H1 (cell line): ENCODE data around the gene CLTCL1. TPM values are rescaled to one million over a fixed set of nuclear protein-coding genes. Genes with fewer than 3 reads are reported as not detected.

ENCODE experiments used
- HDAC6 ChIP-seq: IDR thresholded peaks from one replicate; pipeline ENCODE4 v1.7.1; 2012; ENCODE audit warnings: low read depth, mild to moderate bottlenecking, inconsistent platforms, low read length, moderate library complexity
- JUN ChIP-seq: IDR thresholded peaks from 2 replicates; pipeline ENCODE4 v1.6.1; 2011; ENCODE audit warnings: low read depth, mild to moderate bottlenecking, improper control_type of control experiment, low read length
- SIN3A ChIP-seq, 2 experiments: IDR thresholded peaks in 1 of 2; conservative IDR thresholded peaks in 1 of 2; 2 replicates each; pipeline ENCODE4 v1.6.1; 2011 to 2012; ENCODE audit warnings: low read length in 2 of 2, improper control_type of control experiment in 1 of 2, low read depth in 1 of 2, mild to moderate bottlenecking in 1 of 2
- polyA plus RNA-seq, 7 experiments: library from polyadenylated mRNA; depleted of rRNA in 3 of 7; stranded (reverse) in 5 of 7; unstranded in 2 of 7; fragments of >200 nt in 5 of 7; fragments of 200-250 nt in 2 of 7; gene quantifications; 1 replicate in 5 of 7; 2 replicates in 1 of 7; 4 replicates in 1 of 7; pipeline versions ENCODE4 v1.2.1 to v1.2.3, GENCODE V29; 2011 to 2013; ENCODE audit warnings: missing spikeins in 2 of 7, mixed read lengths in 2 of 7
- total RNA-seq: library from RNA; stranded (reverse); fragmentation: NEBNext Ultra II Directional; extraction: Animal tissue kit (Norgen Biotek cat#: 25700); gene quantifications from 2 replicates; pipeline ENCODE4 v1.2.1, GENCODE V29; 2021
- TF ChIP-seq, protein P1 (sequence below): fragments of 300-600 bp; sonication (generic); IDR thresholded peaks from 2 replicates; pipeline ENCODE4 v1.7.1; 2012; ENCODE audit warnings: low read length, moderate library complexity, mild to moderate bottlenecking, inconsistent platforms; ENCODE audit not compliant: insufficient replicate concordance
- TF ChIP-seq, protein P2 (sequence below): IDR thresholded peaks from 2 replicates; pipeline ENCODE4 v1.6.1; 2011; ENCODE audit warnings: low read depth, mild to moderate bottlenecking, low read length; ENCODE audit not compliant: insufficient read depth

CLTCL1 gene
- total and polyA plus RNA-seq, 2 of the 8 experiments (the other 6 are each of a cell fraction or from before 2014, with no cell fraction given), result 12.4 to 17.0 TPM

- TF ChIP-seq, protein P1, sequence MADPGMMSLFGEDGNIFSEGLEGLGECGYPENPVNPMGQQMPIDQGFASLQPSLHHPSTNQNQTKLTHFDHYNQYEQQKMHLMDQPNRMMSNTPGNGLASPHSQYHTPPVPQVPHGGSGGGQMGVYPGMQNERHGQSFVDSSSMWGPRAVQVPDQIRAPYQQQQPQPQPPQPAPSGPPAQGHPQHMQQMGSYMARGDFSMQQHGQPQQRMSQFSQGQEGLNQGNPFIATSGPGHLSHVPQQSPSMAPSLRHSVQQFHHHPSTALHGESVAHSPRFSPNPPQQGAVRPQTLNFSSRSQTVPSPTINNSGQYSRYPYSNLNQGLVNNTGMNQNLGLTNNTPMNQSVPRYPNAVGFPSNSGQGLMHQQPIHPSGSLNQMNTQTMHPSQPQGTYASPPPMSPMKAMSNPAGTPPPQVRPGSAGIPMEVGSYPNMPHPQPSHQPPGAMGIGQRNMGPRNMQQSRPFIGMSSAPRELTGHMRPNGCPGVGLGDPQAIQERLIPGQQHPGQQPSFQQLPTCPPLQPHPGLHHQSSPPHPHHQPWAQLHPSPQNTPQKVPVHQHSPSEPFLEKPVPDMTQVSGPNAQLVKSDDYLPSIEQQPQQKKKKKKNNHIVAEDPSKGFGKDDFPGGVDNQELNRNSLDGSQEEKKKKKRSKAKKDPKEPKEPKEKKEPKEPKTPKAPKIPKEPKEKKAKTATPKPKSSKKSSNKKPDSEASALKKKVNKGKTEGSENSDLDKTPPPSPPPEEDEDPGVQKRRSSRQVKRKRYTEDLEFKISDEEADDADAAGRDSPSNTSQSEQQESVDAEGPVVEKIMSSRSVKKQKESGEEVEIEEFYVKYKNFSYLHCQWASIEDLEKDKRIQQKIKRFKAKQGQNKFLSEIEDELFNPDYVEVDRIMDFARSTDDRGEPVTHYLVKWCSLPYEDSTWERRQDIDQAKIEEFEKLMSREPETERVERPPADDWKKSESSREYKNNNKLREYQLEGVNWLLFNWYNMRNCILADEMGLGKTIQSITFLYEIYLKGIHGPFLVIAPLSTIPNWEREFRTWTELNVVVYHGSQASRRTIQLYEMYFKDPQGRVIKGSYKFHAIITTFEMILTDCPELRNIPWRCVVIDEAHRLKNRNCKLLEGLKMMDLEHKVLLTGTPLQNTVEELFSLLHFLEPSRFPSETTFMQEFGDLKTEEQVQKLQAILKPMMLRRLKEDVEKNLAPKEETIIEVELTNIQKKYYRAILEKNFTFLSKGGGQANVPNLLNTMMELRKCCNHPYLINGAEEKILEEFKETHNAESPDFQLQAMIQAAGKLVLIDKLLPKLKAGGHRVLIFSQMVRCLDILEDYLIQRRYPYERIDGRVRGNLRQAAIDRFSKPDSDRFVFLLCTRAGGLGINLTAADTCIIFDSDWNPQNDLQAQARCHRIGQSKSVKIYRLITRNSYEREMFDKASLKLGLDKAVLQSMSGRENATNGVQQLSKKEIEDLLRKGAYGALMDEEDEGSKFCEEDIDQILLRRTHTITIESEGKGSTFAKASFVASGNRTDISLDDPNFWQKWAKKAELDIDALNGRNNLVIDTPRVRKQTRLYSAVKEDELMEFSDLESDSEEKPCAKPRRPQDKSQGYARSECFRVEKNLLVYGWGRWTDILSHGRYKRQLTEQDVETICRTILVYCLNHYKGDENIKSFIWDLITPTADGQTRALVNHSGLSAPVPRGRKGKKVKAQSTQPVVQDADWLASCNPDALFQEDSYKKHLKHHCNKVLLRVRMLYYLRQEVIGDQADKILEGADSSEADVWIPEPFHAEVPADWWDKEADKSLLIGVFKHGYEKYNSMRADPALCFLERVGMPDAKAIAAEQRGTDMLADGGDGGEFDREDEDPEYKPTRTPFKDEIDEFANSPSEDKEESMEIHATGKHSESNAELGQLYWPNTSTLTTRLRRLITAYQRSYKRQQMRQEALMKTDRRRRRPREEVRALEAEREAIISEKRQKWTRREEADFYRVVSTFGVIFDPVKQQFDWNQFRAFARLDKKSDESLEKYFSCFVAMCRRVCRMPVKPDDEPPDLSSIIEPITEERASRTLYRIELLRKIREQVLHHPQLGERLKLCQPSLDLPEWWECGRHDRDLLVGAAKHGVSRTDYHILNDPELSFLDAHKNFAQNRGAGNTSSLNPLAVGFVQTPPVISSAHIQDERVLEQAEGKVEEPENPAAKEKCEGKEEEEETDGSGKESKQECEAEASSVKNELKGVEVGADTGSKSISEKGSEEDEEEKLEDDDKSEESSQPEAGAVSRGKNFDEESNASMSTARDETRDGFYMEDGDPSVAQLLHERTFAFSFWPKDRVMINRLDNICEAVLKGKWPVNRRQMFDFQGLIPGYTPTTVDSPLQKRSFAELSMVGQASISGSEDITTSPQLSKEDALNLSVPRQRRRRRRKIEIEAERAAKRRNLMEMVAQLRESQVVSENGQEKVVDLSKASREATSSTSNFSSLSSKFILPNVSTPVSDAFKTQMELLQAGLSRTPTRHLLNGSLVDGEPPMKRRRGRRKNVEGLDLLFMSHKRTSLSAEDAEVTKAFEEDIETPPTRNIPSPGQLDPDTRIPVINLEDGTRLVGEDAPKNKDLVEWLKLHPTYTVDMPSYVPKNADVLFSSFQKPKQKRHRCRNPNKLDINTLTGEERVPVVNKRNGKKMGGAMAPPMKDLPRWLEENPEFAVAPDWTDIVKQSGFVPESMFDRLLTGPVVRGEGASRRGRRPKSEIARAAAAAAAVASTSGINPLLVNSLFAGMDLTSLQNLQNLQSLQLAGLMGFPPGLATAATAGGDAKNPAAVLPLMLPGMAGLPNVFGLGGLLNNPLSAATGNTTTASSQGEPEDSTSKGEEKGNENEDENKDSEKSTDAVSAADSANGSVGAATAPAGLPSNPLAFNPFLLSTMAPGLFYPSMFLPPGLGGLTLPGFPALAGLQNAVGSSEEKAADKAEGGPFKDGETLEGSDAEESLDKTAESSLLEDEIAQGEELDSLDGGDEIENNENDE, result no peak
- TF ChIP-seq JUN, result no peak
- no peak for TF ChIP-seq HDAC6
- TF ChIP-seq SIN3A (conservative IDR thresholded peaks at IDR 0.05 in 1 of 2, IDR thresholded peaks at IDR 0.05 in 1 of 2; ENCODE audit: low read depth in 1 of 2, low read length in 2 of 2), result no peak
- TF ChIP-seq, protein P2, sequence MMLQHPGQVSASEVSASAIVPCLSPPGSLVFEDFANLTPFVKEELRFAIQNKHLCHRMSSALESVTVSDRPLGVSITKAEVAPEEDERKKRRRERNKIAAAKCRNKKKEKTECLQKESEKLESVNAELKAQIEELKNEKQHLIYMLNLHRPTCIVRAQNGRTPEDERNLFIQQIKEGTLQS, result no peak
These were observed 108.3 kb downstream of the CLTCL1 start (continued) for GRCh38 chr22:19183216-19183615.
